GM08714 (cell line): ENCODE data around the gene ZNF319.

ENCODE experiments used
- H3K4me3 ChIP-seq: fragments of 200-500 bp; sonication (Bioruptor generic); 2 replicates; pipeline ENCODE4 v1.5.1; 2014; ENCODE audit warnings: mild to moderate bottlenecking, low read length, inconsistent platforms
- ZNF274 ChIP-seq: IDR thresholded peaks from 2 replicates; pipeline ENCODE4 v1.6.1; 2012; ENCODE audit warnings: mild to moderate bottlenecking, low read depth, low read length

Gene ZNF319

GRCh38 chr16:58000706-58001676 is 519 bp upstream of the ZNF319 start, which contains the start of gene USB1:
TSS of gene USB1 (plus strand) at chr16:58001407. CDS start at chr16:58001484, 77 bp downstream.
- no peak for TF ChIP-seq ZNF274
- peak within 1 kb of the TSS; percentile 80 for H3K4me3 ChIP-seq

GRCh38 chr16:57999366-57999970 is 1.0 kb downstream of the ZNF319 start:
- no peak for TF ChIP-seq ZNF274
- H3K4me3 ChIP-seq = peak overlapping the region; percentile 76; the same call in 1 of the 2 replicates

GRCh38 chr16:57998992-57999365 is 1.5 kb downstream of the ZNF319 start:
- no peak for TF ChIP-seq ZNF274
- no peak overlapping the region; the same call in 1 of the 2 replicates for H3K4me3 ChIP-seq

- TF ChIP-seq ZNF274 = no peak
- no peak overlapping the region for H3K4me3 ChIP-seq
Measured at GRCh38 chr16:57998486-57998885, 2.0 kb downstream of the ZNF319 start.

- no peak overlapping the region for H3K4me3 ChIP-seq
- TF ChIP-seq ZNF274 = no peak
Measured at GRCh38 chr16:57997528-57998265, 2.8 kb downstream of the ZNF319 start.

- no peak for TF ChIP-seq ZNF274
- H3K4me3 ChIP-seq = no peak overlapping the region
Measured at GRCh38 chr16:57997176-57997527, 3.3 kb downstream of the ZNF319 start.

GRCh38 chr16:57996406-57997175 is 3.9 kb downstream of the ZNF319 start:
- no peak for TF ChIP-seq ZNF274
- H3K4me3 ChIP-seq = no peak overlapping the region

GRCh38 chr16:57995721-57996405 is 4.6 kb downstream of the ZNF319 start:
- no peak overlapping the region for H3K4me3 ChIP-seq
- no peak for TF ChIP-seq ZNF274

- no peak overlapping the region for H3K4me3 ChIP-seq
- TF ChIP-seq ZNF274 = no peak
Measured at GRCh38 chr16:57994778-57995177, 5.7 kb downstream of the ZNF319 start.

GRCh38 chr16:57994361-57994760 is 6.1 kb downstream of the ZNF319 start:
- no peak overlapping the region for H3K4me3 ChIP-seq
- TF ChIP-seq ZNF274 = no peak

- TF ChIP-seq ZNF274 = no peak
- no peak overlapping the region for H3K4me3 ChIP-seq
Measured at GRCh38 chr16:57993897-57994296, 6.6 kb downstream of the ZNF319 start.

GRCh38 chr16:57993438-57993837 is 7.0 kb downstream of the ZNF319 start:
- no peak overlapping the region for H3K4me3 ChIP-seq
- no peak for TF ChIP-seq ZNF274

- H3K4me3 ChIP-seq = no peak overlapping the region
- TF ChIP-seq ZNF274 = no peak
Measured at GRCh38 chr16:57992084-57992483, 8.4 kb downstream of the ZNF319 start.

- no peak overlapping the region for H3K4me3 ChIP-seq
- TF ChIP-seq ZNF274 = no peak
Measured at GRCh38 chr16:57991551-57992059, 8.9 kb downstream of the ZNF319 start.
